Natural killer cell (primary cell): ENCODE data around the gene COL6A5. TPM values are rescaled to one million over a fixed set of nuclear protein-coding genes. Genes with fewer than 3 reads are reported as not detected.

Source experiments
- ATAC-seq, 3 donors: fragments of 150-1000 bp in 2 of 3; fragments of 200-7000 bp in 1 of 3; cut with Tn5 transposase; 1 replicate in 1 of 3; 2 replicates in 2 of 3; pipeline ENCODE4 v1.10.0; 2021; ENCODE audit warnings: mild to moderate bottlenecking in 2 of 3, moderate library complexity in 2 of 3
- DNase-seq, 2 donors: peaks; one replicate each; pipeline versions ENCODE4 v3.0.0 to v3.0.0-alpha.2; 2013 to 2021; ENCODE audit warnings: mixed read lengths in 1 of 2
- H3K27ac ChIP-seq: one replicate; pipeline ENCODE4 v1.5.1; 2013; ENCODE audit warnings: mild to moderate bottlenecking, low read length
- H3K27me3 ChIP-seq: one replicate; pipeline ENCODE4 v1.6.1; 2013; ENCODE audit warnings: low read length; ENCODE audit not compliant: control insufficient read depth, insufficient read depth
- H3K36me3 ChIP-seq: one replicate; pipeline ENCODE4 v1.6.1; 2013; ENCODE audit warnings: low read length; ENCODE audit not compliant: control insufficient read depth, insufficient read depth
- H3K4me1 ChIP-seq: one replicate; pipeline ENCODE4 v1.6.1; 2013; ENCODE audit warnings: low read length; ENCODE audit not compliant: control insufficient read depth, insufficient read depth
- H3K4me3 ChIP-seq: one replicate; pipeline ENCODE4 v1.5.1; 2013; ENCODE audit warnings: low read length
- H3K9me3 ChIP-seq: one replicate; pipeline ENCODE4 v1.6.1; 2013; ENCODE audit warnings: low read length; ENCODE audit not compliant: control insufficient read depth, insufficient read depth
- H3K27ac Mint-ChIP-seq, 2 donors: one replicate each; pipeline ENCODE4 v1.8.0; 2022; ENCODE audit warnings: mild to moderate bottlenecking in 2 of 2, mixed read lengths in 2 of 2, moderate library complexity in 1 of 2
- H3K27me3 Mint-ChIP-seq, 2 donors: one replicate each; pipeline ENCODE4 v1.8.0; 2022; ENCODE audit warnings: low read depth in 2 of 2, mixed read lengths in 2 of 2
- H3K36me3 Mint-ChIP-seq: one replicate; pipeline ENCODE4 v1.8.0; 2022; ENCODE audit warnings: mixed read lengths
- H3K4me1 Mint-ChIP-seq, 2 donors: one replicate each; pipeline ENCODE4 v1.8.0; 2022; ENCODE audit warnings: mixed read lengths in 2 of 2
- H3K4me3 Mint-ChIP-seq: one replicate; pipeline ENCODE4 v1.8.0; 2022; ENCODE audit warnings: mild to moderate bottlenecking, moderate library complexity, mixed read lengths
- H3K9me3 Mint-ChIP-seq, 2 donors: one replicate each; pipeline ENCODE4 v1.8.0; 2022; ENCODE audit warnings: mixed read lengths in 2 of 2
- CTCF ChIP-seq: fragments of 200-600 bp; IDR thresholded peaks from one replicate; pipeline ENCODE4 v1.8.0; 2022; ENCODE audit warnings: antibody characterized with exemption
- WGBS: methylation state at CpG from one replicate; pipeline ENCODE4 v1.1.7; 2013; ENCODE audit warnings: missing lambda C conversion rate; ENCODE audit not compliant: insufficient coverage; 5-methylcytosine and 5-hydroxymethylcytosine counted together
- intact Hi-C: fragments of 100-400 bp; cut with micrococcal nuclease; formaldehyde crosslinking; loops from one replicate; pipeline ENCODE4 v1.14.2; 2022
- total RNA-seq, 4 donors: library from RNA; stranded (reverse); fragments of 120-200 nt in 1 of 4; gene quantifications; one replicate each; pipeline versions ENCODE4 v1.2.3 to v1.2.4, GENCODE V29; 2013 to 2022

The COL6A5 gene
- total RNA-seq, 3 donors from 2014 or later (not counting 1 experiment from before 2014, with no cell fraction given), result not detected

DNA sequence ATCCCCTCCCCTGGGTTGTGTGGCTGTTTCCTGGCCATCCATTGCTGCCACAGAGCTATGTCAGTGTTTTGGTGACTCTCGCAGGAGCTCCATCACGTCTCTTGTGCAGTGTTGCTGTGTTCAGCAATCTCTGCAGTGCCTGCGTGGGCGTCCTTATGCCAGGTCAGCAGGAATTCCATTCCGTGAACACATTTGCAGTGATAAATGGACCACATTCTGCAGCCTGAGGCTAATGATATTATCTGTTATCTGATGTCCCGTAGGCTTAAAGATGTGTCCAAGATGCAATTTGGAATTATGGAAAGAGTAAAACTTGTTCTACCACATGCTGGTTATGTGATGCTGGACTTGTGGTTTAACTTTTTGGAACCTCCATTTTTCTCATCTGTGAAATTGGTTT, 146.0 kb downstream of the COL6A5 start:
- H3K27me3 Mint-ChIP-seq, result no peaks in the 10 kb centered on the region
- DNase-seq (no peak), ATAC-seq (no peak)
- 88% methylated on average over 6 of the region's 6 CpGs for WGBS
- Histone ChIP-seq H3K9me3 (no peaks in the 10 kb centered on the region), H3K27ac (no peak overlapping the region), H3K4me3 (no peak overlapping the region), H3K4me1 (no peaks in the 10 kb centered on the region), H3K36me3 (no peaks in the 10 kb centered on the region), H3K27me3 (no peaks in the 10 kb centered on the region)
- H3K36me3 Mint-ChIP-seq, result no peaks in the 10 kb centered on the region
- intact Hi-C loops, result no loop called here
- no peak overlapping the region for H3K4me3 Mint-ChIP-seq
- TF ChIP-seq CTCF, result no peak
- H3K9me3 Mint-ChIP-seq, result no peaks in the 10 kb centered on the region
- no peak overlapping the region for H3K27ac Mint-ChIP-seq
- H3K4me1 Mint-ChIP-seq, result no peaks in the 10 kb centered on the region

GRCh38 chr3:130504701-130505100, 159.2 kb downstream of the COL6A5 start:
- no peak overlapping the region for H3K4me3 Mint-ChIP-seq
- H3K4me1 Mint-ChIP-seq, result no peaks in the 10 kb centered on the region
- ATAC-seq (no peak), DNase-seq (no peak)
- H3K4me3 ChIP-seq, result no peak overlapping the region
- WGBS, result 88% methylated on average over 1 of the region's 2 CpGs
- H3K27me3 ChIP-seq, result no peaks in the 10 kb centered on the region
- no peak overlapping the region for H3K27ac Mint-ChIP-seq
- no peaks in the 10 kb centered on the region for H3K9me3 Mint-ChIP-seq
- no peaks in the 10 kb centered on the region for H3K4me1 ChIP-seq
- H3K9me3 ChIP-seq, result no peaks in the 10 kb centered on the region
- H3K36me3 Mint-ChIP-seq, result no peaks in the 10 kb centered on the region
- no peaks in the 10 kb centered on the region for H3K36me3 ChIP-seq
- peaks cover 0 to 9% of the 10 kb centered on the region in 2 donors for H3K27me3 Mint-ChIP-seq
- H3K27ac ChIP-seq, result no peak overlapping the region
- intact Hi-C loops, result no loop called here
- TF ChIP-seq CTCF, result no peak

- no peaks in the 10 kb centered on the region for H3K27me3 ChIP-seq
- Mint-ChIP-seq H3K27me3 (peaks cover 0 to 9% of the 10 kb centered on the region in 2 donors), H3K9me3 (no peaks in the 10 kb centered on the region), H3K36me3 (no peaks in the 10 kb centered on the region), H3K27ac (no peak overlapping the region), H3K4me3 (no peak overlapping the region), H3K4me1 (no peaks in the 10 kb centered on the region)
- H3K9me3 ChIP-seq, result no peaks in the 10 kb centered on the region
- DNase-seq (no peak), ATAC-seq (no peak)
- TF ChIP-seq CTCF, result no peak
- WGBS, result 70% methylated on average over 1 of the region's 3 CpGs
- intact Hi-C loops, result no loop called here
- no peaks in the 10 kb centered on the region for H3K4me1 ChIP-seq
- no peak overlapping the region for H3K4me3 ChIP-seq
- H3K27ac ChIP-seq, result no peak overlapping the region
- H3K36me3 ChIP-seq, result no peaks in the 10 kb centered on the region
Observed at GRCh38 chr3:130506031-130506430, 160.6 kb downstream of the COL6A5 start.

GRCh38 chr3:130507746-130508145, 162.3 kb downstream of the COL6A5 start:
- ATAC-seq, result no peak

More at GRCh38 chr3:130507746-130508145, 162.3 kb downstream of the COL6A5 start:
- H3K4me1 ChIP-seq, result no peaks in the 10 kb centered on the region
- no peak overlapping the region for H3K27ac ChIP-seq
- no peaks in the 10 kb centered on the region for H3K9me3 ChIP-seq
- H3K27me3 ChIP-seq, result no peaks in the 10 kb centered on the region
- H3K36me3 ChIP-seq, result no peaks in the 10 kb centered on the region
- no peak for TF ChIP-seq CTCF
- no peaks in the 10 kb centered on the region for H3K36me3 Mint-ChIP-seq
- 87% methylated on average over 1 of the region's 2 CpGs for WGBS
- H3K4me1 Mint-ChIP-seq, result no peaks in the 10 kb centered on the region
- intact Hi-C loops, result no loop called here
- no peak for DNase-seq
- no peak overlapping the region for H3K27ac Mint-ChIP-seq
- no peak overlapping the region for H3K4me3 Mint-ChIP-seq
- H3K27me3 Mint-ChIP-seq, result peaks cover 0 to 8% of the 10 kb centered on the region in 2 donors
- peaks cover 0 to 6% of the 10 kb centered on the region in 2 donors for H3K9me3 Mint-ChIP-seq
- no peak overlapping the region for H3K4me3 ChIP-seq
